ENCODE measurements around the gene TMEM163.

Gene TMEM163

GRCh38 chr2:134513465-134513804 lies 205.4 kb downstream of the TMEM163 start:
- no peaks in the 10 kb centered on the region for H3K9me2 ChIP-seq (replicated peaks; ENCODE audit: control insufficient read depth, low read length)
- H4K20me1 ChIP-seq (ENCODE audit: control insufficient read depth, insufficient read depth, low read depth, low read length), result no peaks in the 10 kb centered on the region
- no peaks in the 10 kb centered on the region for H3K36me3 ChIP-seq (ENCODE audit: control insufficient read depth, low read length)
- no peak overlapping the region for H3K4me3 ChIP-seq (ENCODE audit: low read length)
- H3K27me3 ChIP-seq (ENCODE audit: control insufficient read depth, low read length), result no peaks in the 10 kb centered on the region
- H3K4me2 ChIP-seq (ENCODE audit: low read length), result no peak overlapping the region
- H3K79me2 ChIP-seq (ENCODE audit: control insufficient read depth, low read length), result no peaks in the 10 kb centered on the region
- no peaks in the 10 kb centered on the region for H3K9me3 ChIP-seq (ENCODE audit: control insufficient read depth, insufficient read depth, low read length)
- no peak overlapping the region for H3K27ac ChIP-seq (ENCODE audit: low read depth, low read length)
- TF ChIP-seq EZH2phosphoT487 (IDR thresholded peaks at IDR 0.05; ENCODE audit: borderline replicate concordance, low read length), result no peak
- no peak for TF ChIP-seq CTCF (IDR thresholded peaks at IDR 0.05; ENCODE audit: low read depth, low read length, poor library complexity, severe bottlenecking)
- H3F3A ChIP-seq (ENCODE audit: control insufficient read depth, insufficient read depth), result no peaks in the 10 kb centered on the region
- no peaks in the 10 kb centered on the region for H3K4me1 ChIP-seq (ENCODE audit: control insufficient read depth, low read length)

- H3K27ac ChIP-seq (ENCODE audit: low read depth, low read length), result no peak overlapping the region
- H3K4me1 ChIP-seq (ENCODE audit: control insufficient read depth, low read length), result no peaks in the 10 kb centered on the region
- no peaks in the 10 kb centered on the region for H3K27me3 ChIP-seq (ENCODE audit: control insufficient read depth, low read length)
- H3F3A ChIP-seq (ENCODE audit: control insufficient read depth, insufficient read depth), result no peaks in the 10 kb centered on the region
- no peaks in the 10 kb centered on the region for H3K9me3 ChIP-seq (ENCODE audit: control insufficient read depth, insufficient read depth, low read length)
- TF ChIP-seq EZH2phosphoT487 (IDR thresholded peaks at IDR 0.05; ENCODE audit: borderline replicate concordance, low read length) (no peak), CTCF (IDR thresholded peaks at IDR 0.05; ENCODE audit: low read depth, low read length, poor library complexity, severe bottlenecking) (no peak)
- H3K9me2 ChIP-seq (replicated peaks; ENCODE audit: control insufficient read depth, low read length), result no peaks in the 10 kb centered on the region
- no peaks in the 10 kb centered on the region for H4K20me1 ChIP-seq (ENCODE audit: control insufficient read depth, insufficient read depth, low read depth, low read length)
- H3K4me2 ChIP-seq (ENCODE audit: low read length), result no peak overlapping the region
- no peaks in the 10 kb centered on the region for H3K36me3 ChIP-seq (ENCODE audit: control insufficient read depth, low read length)
- H3K79me2 ChIP-seq (ENCODE audit: control insufficient read depth, low read length), result no peaks in the 10 kb centered on the region
- H3K4me3 ChIP-seq (ENCODE audit: low read length), result no peak overlapping the region
Measured at GRCh38 chr2:134512734-134513464, 205.9 kb downstream of the TMEM163 start.

GRCh38 chr2:134508391-134508790 lies 210.4 kb downstream of the TMEM163 start:
- TF ChIP-seq EZH2phosphoT487 (IDR thresholded peaks at IDR 0.05; ENCODE audit: borderline replicate concordance, low read length) (no peak), CTCF (IDR thresholded peaks at IDR 0.05; ENCODE audit: low read depth, low read length, poor library complexity, severe bottlenecking) (no peak)
- no peaks in the 10 kb centered on the region for H3K9me3 ChIP-seq (ENCODE audit: control insufficient read depth, insufficient read depth, low read length)
- H4K20me1 ChIP-seq (ENCODE audit: control insufficient read depth, insufficient read depth, low read depth, low read length), result no peaks in the 10 kb centered on the region
- H3K4me2 ChIP-seq (ENCODE audit: low read length), result no peak overlapping the region
- H3K27ac ChIP-seq (ENCODE audit: low read depth, low read length), result no peak overlapping the region
- H3K27me3 ChIP-seq (ENCODE audit: control insufficient read depth, low read length), result no peaks in the 10 kb centered on the region
- H3K36me3 ChIP-seq (ENCODE audit: control insufficient read depth, low read length), result no peaks in the 10 kb centered on the region
- no peaks in the 10 kb centered on the region for H3K79me2 ChIP-seq (ENCODE audit: control insufficient read depth, low read length)
- no peak overlapping the region for H3K4me3 ChIP-seq (ENCODE audit: low read length)
- H3K4me1 ChIP-seq (ENCODE audit: control insufficient read depth, low read length), result no peaks in the 10 kb centered on the region
- H3F3A ChIP-seq (ENCODE audit: control insufficient read depth, insufficient read depth), result no peaks in the 10 kb centered on the region
- no peaks in the 10 kb centered on the region for H3K9me2 ChIP-seq (replicated peaks; ENCODE audit: control insufficient read depth, low read length)

Data from DOHH2 (cell line).